ENCODE results near the gene OR6K3. TPM values are rescaled to one million over a fixed set of nuclear protein-coding genes. Genes with fewer than 3 reads are reported as not detected.
"Not testable (repeated sequence)": the region's sequence is repeated elsewhere in the genome, so short reads cannot be mapped to it uniquely, and the experiment has no call there.

The OR6K3 gene
- total RNA-seq, 1 donor from 2014 or later: not detected

DNA sequence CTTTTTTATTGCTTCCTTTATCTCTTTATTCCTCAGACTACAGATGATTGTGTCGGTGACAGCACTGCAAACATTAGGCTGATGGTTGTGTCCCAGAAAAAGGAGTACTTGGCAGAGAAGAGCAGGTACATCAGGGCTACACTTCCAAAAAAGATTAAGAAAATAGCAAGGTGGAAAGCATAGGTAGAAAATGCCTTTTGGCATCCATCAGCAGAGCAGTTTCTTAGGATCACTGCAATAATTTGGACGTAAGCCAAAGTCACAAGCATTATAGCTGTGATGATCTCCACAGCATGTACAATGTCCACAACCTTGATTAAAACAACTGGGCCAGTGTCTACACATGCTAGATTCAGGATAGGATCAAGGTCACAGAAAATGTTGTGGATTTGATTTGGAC is 25.9 kb downstream of the OR6K3 start:
- no peaks in the 10 kb centered on the region for H3K9me3 ChIP-seq (replicated peaks)
- TF ChIP-seq, protein P1, sequence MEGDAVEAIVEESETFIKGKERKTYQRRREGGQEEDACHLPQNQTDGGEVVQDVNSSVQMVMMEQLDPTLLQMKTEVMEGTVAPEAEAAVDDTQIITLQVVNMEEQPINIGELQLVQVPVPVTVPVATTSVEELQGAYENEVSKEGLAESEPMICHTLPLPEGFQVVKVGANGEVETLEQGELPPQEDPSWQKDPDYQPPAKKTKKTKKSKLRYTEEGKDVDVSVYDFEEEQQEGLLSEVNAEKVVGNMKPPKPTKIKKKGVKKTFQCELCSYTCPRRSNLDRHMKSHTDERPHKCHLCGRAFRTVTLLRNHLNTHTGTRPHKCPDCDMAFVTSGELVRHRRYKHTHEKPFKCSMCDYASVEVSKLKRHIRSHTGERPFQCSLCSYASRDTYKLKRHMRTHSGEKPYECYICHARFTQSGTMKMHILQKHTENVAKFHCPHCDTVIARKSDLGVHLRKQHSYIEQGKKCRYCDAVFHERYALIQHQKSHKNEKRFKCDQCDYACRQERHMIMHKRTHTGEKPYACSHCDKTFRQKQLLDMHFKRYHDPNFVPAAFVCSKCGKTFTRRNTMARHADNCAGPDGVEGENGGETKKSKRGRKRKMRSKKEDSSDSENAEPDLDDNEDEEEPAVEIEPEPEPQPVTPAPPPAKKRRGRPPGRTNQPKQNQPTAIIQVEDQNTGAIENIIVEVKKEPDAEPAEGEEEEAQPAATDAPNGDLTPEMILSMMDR (IDR thresholded peaks at IDR 0.05; ENCODE audit: borderline replicate concordance): no peak
- H3K27ac ChIP-seq (replicated peaks): no peak overlapping the region
- intact Hi-C loops (cut with micrococcal nuclease): no loop called here
- no peak for DNase-seq
- no peaks in the 10 kb centered on the region for H3K36me3 ChIP-seq
- H3K4me1 ChIP-seq: no peaks in the 10 kb centered on the region
- H3K27me3 ChIP-seq (ENCODE audit: low read depth): no peaks in the 10 kb centered on the region
- no peak overlapping the region for H3K4me3 ChIP-seq

DNA sequence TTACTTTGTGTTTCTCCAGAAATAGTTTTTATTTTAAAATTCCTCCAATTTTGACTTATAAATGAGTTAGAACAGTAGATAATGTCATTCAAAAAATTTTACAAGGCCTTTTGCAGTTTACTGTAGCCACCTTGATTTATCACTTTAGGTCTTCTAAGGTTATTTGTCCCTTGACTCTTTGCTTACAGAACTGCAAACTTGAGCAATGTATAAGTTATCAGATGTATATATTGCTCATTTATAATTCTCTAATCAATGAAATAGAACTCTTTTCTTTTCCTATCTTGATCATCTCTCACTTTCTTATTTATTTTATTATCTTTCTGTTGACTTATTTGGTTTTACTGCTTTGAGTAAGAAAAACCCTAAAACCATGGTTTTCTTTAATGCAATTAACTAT is 28.2 kb downstream of the OR6K3 start:
- DNase-seq: no peak
- Histone ChIP-seq H3K9me3 (replicated peaks) (no peaks in the 10 kb centered on the region), H3K4me3 (no peak overlapping the region), H3K4me1 (no peaks in the 10 kb centered on the region), H3K27ac (replicated peaks) (no peak overlapping the region), H3K36me3 (no peaks in the 10 kb centered on the region), H3K27me3 (ENCODE audit: low read depth) (no peaks in the 10 kb centered on the region)
- TF ChIP-seq, protein P1 (IDR thresholded peaks at IDR 0.05; ENCODE audit: borderline replicate concordance): no peak
- intact Hi-C loops (cut with micrococcal nuclease): no loop called here

DNA sequence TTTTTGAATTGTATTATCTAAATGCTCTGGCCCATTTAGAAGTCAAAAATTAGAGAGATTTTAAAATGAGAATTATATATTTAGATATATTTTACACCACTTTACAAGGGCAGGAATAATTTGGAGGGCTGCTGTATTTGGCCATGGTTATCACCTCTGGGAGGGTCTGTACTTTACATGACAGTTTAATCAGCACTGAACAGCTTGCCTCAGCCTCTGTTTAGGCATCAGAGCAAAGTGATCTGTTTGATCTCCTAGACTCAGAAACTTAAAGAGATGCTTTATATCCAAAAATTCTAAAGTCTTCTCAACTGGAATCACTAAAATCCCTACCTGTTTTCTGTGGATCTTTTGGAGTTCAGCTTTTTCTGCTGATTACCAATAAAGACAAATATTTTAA is 28.6 kb downstream of the OR6K3 start:
- no peak for DNase-seq
- Histone ChIP-seq H3K36me3 (no peaks in the 10 kb centered on the region), H3K9me3 (replicated peaks) (no peaks in the 10 kb centered on the region), H3K27me3 (ENCODE audit: low read depth) (no peaks in the 10 kb centered on the region), H3K4me3 (no peak overlapping the region), H3K4me1 (no peaks in the 10 kb centered on the region), H3K27ac (replicated peaks) (no peak overlapping the region)
- TF ChIP-seq, protein P1 (IDR thresholded peaks at IDR 0.05; ENCODE audit: borderline replicate concordance): no peak
- intact Hi-C loops (cut with micrococcal nuclease): no loop called here

DNA sequence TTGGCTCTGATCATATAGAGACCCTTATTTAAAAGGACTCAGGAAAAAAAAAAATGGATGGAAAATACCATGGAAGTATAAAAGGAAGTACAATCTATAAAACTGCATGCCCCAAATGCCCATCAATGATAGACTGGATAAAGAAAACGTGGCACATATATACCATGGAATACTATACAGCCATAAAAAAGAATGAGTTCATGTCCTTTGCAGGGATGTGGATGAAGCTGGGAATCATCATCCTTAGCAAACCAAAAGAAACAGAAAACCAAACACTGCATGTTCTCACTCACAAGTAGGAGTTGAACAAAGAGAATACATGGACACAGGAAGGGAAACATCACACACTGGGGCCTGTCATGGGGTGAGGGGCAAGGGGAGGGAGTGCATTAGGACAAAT is 29.4 kb downstream of the OR6K3 start:
- H3K36me3 ChIP-seq; DNase-seq; H3K27ac ChIP-seq (replicated peaks); H3K4me1 ChIP-seq; intact Hi-C loops (cut with micrococcal nuclease); H3K27me3 ChIP-seq (ENCODE audit: low read depth); H3K4me3 ChIP-seq; H3K9me3 ChIP-seq (replicated peaks): not testable (repeated sequence)

DNA sequence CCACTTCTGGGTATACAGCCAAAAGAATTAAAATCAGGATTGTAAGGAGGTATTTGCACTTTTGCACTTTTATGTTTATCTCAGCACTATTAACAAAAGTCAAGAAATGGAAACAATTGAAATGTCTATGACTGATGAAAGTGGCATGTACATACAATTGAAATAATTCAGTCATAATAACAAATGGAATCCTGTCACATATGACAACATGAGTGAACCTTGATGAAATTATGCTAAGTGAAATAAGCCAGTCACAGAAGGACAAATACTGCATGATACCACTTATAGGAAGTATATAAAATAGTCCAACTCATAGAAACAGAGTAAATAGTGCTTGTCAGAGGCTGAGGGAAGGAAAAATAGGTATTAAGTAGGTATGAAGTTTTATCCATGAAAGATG is 30.6 kb downstream of the OR6K3 start:
- DNase-seq: no peak
- Histone ChIP-seq H3K36me3 (no peaks in the 10 kb centered on the region), H3K27me3 (ENCODE audit: low read depth) (no peaks in the 10 kb centered on the region), H3K9me3 (replicated peaks) (no peaks in the 10 kb centered on the region), H3K4me3 (no peak overlapping the region), H3K4me1 (no peaks in the 10 kb centered on the region), H3K27ac (replicated peaks) (no peak overlapping the region)
- TF ChIP-seq, protein P1 (IDR thresholded peaks at IDR 0.05; ENCODE audit: borderline replicate concordance): no peak
- intact Hi-C loops (cut with micrococcal nuclease): no loop called here

DNA sequence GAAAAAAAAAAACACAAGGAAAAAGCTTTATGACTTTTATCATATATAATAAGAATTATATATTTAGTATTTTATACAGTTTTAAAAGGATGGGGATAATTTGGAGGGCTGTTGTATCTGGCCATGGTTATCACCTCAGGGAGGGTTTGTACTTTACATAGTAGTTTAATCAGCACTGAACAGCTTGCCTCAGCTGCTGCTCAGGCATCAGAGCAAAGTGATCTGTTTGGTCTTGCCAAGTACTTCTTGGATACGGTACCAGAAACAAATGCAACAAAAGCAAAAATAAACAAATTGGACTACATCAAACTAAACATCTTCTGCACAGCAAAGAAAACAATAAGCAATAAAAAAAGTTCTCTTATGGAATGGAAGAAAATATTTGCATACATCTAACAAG is 31.4 kb downstream of the OR6K3 start:
- Histone ChIP-seq H3K9me3 (replicated peaks) (no peaks in the 10 kb centered on the region), H3K4me1 (no peaks in the 10 kb centered on the region), H3K4me3 (no peak overlapping the region), H3K27me3 (ENCODE audit: low read depth) (no peaks in the 10 kb centered on the region), H3K27ac (replicated peaks) (no peak overlapping the region), H3K36me3 (no peaks in the 10 kb centered on the region)
- intact Hi-C loops (cut with micrococcal nuclease): no loop called here
- TF ChIP-seq, protein P1 (IDR thresholded peaks at IDR 0.05; ENCODE audit: borderline replicate concordance): no peak
- DNase-seq: no peak

DNA sequence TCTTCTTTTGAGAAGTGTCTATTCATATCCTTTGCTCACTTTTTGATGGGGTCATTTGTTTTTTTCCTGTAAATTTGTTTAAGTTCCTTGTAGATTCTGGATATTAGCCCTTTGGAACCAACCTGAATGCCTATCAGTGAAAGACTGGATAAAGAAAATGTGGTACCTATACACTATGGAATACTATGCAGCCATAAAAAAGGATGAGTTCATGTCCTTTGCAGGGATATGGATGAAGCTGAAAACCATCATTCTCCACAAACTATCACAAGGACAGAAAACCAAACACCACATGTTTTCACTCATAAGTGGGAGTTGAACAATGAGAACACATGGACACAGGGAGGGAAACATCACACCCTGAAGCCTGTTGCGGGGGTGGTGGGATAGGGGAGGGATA is 32.2 kb downstream of the OR6K3 start:
- H3K27ac ChIP-seq (replicated peaks); H3K36me3 ChIP-seq; H3K27me3 ChIP-seq (ENCODE audit: low read depth); H3K4me1 ChIP-seq; intact Hi-C loops (cut with micrococcal nuclease); H3K9me3 ChIP-seq (replicated peaks); H3K4me3 ChIP-seq; DNase-seq: not testable (repeated sequence)

Measured in left ventricle myocardium inferior (tissue), 1 donor.